GM18526 (cell line): ENCODE data around the gene RUVBL1.

ENCODE experiments used
- POLR2A ChIP-seq: IDR thresholded peaks from 3 replicates; pipeline ENCODE4 v1.6.1; 2011; ENCODE audit not compliant: insufficient read length; ENCODE audit errors: extremely low read depth

RUVBL1 gene

DNA sequence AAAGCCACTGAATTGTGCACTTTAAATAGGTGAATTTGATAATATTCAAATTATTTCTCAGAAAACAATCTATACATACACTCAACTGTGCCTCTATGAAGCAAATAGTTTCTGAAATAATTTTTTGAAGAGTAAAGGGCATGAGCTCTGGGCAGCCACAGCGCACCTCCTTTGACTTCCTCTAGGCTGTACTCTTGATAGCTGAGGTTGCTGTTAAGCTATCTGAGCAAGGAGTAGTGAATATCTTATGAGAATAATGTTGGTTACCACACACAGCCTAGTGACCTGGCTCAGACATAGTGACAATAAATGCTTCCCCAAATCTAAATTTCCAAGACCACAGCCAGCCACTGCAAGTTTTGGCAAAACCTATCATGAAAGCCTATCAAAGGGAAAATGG is 83.0 kb downstream of the RUVBL1 start:
- no peak for TF ChIP-seq POLR2A

DNA sequence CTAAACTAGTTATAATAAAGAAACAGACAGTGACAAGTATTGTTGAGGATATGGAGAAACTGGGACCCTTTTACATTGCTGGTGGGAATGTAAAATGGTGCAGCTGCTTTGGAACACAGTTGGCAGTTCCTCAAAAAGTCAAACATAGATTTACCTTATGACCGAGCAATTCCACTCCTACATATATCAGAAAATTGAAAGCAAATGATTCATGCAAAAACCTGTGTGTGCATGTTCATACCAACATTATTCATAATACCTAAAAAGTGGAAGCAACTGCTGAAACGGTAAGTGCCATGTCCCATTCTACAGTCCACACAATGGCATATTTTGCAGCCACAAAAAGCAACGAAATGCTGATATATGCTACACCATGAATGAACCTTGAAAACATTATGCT is 83.6 kb downstream of the RUVBL1 start:
- TF ChIP-seq POLR2A = no peak

DNA sequence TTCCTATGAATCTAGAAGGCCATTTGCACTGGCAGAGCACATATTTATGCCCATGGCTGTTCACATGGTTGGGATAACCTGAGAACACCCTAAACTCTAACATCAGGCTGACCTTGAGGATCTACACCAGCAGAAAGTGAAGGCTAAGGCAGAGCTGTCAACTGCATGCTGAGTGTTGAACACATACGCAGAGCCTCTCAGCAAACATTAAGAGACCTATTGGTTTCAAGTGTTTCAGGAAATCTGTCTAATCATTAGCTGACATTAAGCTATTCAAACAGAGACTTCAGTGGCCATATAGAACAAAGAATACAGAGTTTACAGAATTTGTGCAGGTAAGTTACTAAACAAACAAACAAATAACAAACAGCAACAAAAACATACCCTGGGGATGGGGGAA is 87.5 kb downstream of the RUVBL1 start:
- no peak for TF ChIP-seq POLR2A

DNA sequence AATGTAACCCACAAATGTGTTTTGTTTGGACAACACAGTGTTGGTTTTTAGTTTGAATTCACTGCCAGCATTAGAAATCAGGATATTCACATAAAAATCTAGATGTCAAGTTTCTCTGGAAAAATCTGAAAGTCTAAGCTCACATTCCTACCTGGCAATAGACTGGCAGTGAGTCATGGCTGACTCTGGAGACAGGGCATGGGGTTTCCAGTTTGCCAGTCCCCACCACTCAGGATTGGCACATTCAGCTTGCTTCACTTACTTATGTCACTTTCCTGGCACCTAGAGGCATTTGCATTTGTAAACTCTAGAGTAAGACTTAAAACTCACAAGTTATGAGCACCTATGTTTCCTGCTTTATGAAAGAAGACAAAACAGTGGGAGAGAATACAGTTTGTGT is 90.5 kb downstream of the RUVBL1 start:
- TF ChIP-seq POLR2A = no peak
